Spleen (tissue), 11 donors: ENCODE results near the gene SLC29A3. TPM values are rescaled to one million over a fixed set of nuclear protein-coding genes. Genes with fewer than 3 reads are reported as not detected.

Source experiments
- DNase-seq: peaks from one replicate; pipeline ENCODE4 v3.0.0-alpha.2; 2020
- H3K27ac ChIP-seq, 8 donors: fragments of 200-600 bp; sonication (generic) in 7 of 8; 1 replicate in 4 of 8; 2 replicates in 4 of 8; pipeline versions ENCODE4 v1.5.0 to v1.8.0; 2016 to 2021; ENCODE audit warnings: inconsistent platforms in 4 of 8, mild to moderate bottlenecking in 4 of 8, moderate library complexity in 1 of 8
- H3K27me3 ChIP-seq, 7 donors: fragments of 200-600 bp; sonication (generic) in 6 of 7; replicated peaks in 1 of 7; 1 replicate in 4 of 7; 2 replicates in 3 of 7; pipeline versions ENCODE4 v1.5.0 to v1.8.0; 2016 to 2021; ENCODE audit warnings: inconsistent platforms in 3 of 7, mild to moderate bottlenecking in 1 of 7
- H3K36me3 ChIP-seq, 6 donors: fragments of 200-600 bp; sonication (generic) in 5 of 6; 1 replicate in 4 of 6; 2 replicates in 2 of 6; pipeline versions ENCODE4 v1.5.0 to v1.8.0; 2016 to 2021; ENCODE audit warnings: inconsistent platforms in 2 of 6
- H3K4me1 ChIP-seq, 6 donors: fragments of 200-600 bp; sonication (generic) in 5 of 6; 1 replicate in 3 of 6; 2 replicates in 3 of 6; pipeline versions ENCODE4 v1.5.0 to v1.8.0; 2016 to 2021; ENCODE audit warnings: inconsistent platforms in 3 of 6
- H3K4me3 ChIP-seq, 8 donors: fragments of 200-600 bp; sonication (generic) in 7 of 8; 1 replicate in 4 of 8; 2 replicates in 4 of 8; pipeline versions ENCODE4 v1.5.0 to v1.8.0; 2016 to 2021; ENCODE audit warnings: inconsistent platforms in 4 of 8, mild to moderate bottlenecking in 4 of 8, moderate library complexity in 2 of 8
- H3K9me3 ChIP-seq, 8 donors: fragments of 200-600 bp; sonication (generic) in 7 of 8; 1 replicate in 4 of 8; 2 replicates in 4 of 8; pipeline versions ENCODE4 v1.5.0 to v1.8.0; 2016 to 2021; ENCODE audit warnings: inconsistent platforms in 4 of 8
- POLR2A ChIP-seq, 3 donors: fragments of 450-650 bp; IDR thresholded peaks; one replicate each; pipeline ENCODE4 v1.5.1; 2017; ENCODE audit warnings: antibody characterized with exemption in 3 of 3, mild to moderate bottlenecking in 1 of 3
- POLR2AphosphoS5 ChIP-seq, 3 donors: sonication (generic); formaldehyde crosslinking; IDR thresholded peaks; one replicate each; pipeline ENCODE4 v1.5.1; 2017; ENCODE audit warnings: antibody characterized with exemption in 3 of 3
- WGBS, 5 donors: extraction: QIAGEN DNeasy Blood & Tissue Kit in 3 of 5; methylation state at CpG; one replicate each; pipeline versions ENCODE4 v1.1.5 to v1.1.7; 2013 to 2018; 5-methylcytosine and 5-hydroxymethylcytosine counted together
- intact Hi-C: fragments of 100-400 bp; cut with DNase I; formaldehyde crosslinking; loops from one replicate; pipeline ENCODE4 v1.15.0; 2023; ENCODE audit warnings: low total_unique reads
- polyA plus RNA-seq, 3 donors: library from polyadenylated mRNA; stranded (reverse); fragments of 200-250 nt; gene quantifications; one replicate each; pipeline ENCODE4 v1.2.1, GENCODE V29; 2013
- total RNA-seq, 7 donors: library from RNA; depleted of rRNA in 3 of 7; stranded (reverse); fragments of >200 nt in 3 of 7; fragmentation: NEBNext Ultra II Directional in 4 of 7; extraction: Animal tissue kit (Norgen Biotek cat#: 25700) in 4 of 7; gene quantifications; one replicate each; pipeline versions ENCODE4 v1.1.0 to v1.2.1, GENCODE V29; 2016 to 2021
- TF ChIP-seq, protein P1 (sequence below), 11 experiments: fragments of 200-600 bp in 7 of 11; fragments of 450-650 bp in 4 of 11; sonication (generic) in 4 of 11; IDR thresholded peaks in 8 of 11; conservative IDR thresholded peaks in 3 of 11; 1 replicate in 7 of 11; 2 replicates in 4 of 11; pipeline versions ENCODE4 v1.4.0 to v1.8.0; 2016 to 2021; ENCODE audit warnings: antibody characterized with exemption in 11 of 11, inconsistent platforms in 4 of 11, mild to moderate bottlenecking in 1 of 11
- donor health status: healthy with polysubstance abuse.
- donor health status: DM: no; HTN: no; CAD: no; lungs with moderate emphysema.
- donor health status: DM: no; HTN: no; CAD: no.
- donor health status: Bipolar disorder and iron deficiency.
- donor health status: healthy.
- donor health status: DM: no; HTN: no; CAD: no.
- donor health status: DM: yes; HTN: yes; CAD: no.

SLC29A3 gene
- total and polyA plus RNA-seq, 10 donors = 3.3 to 15.6 (median 7.7) TPM

GRCh38 chr10:71371750-71372166, 52.7 kb downstream of the SLC29A3 start:
- 19 to 38% (median 20%) methylated on average over 6 of the region's 6 CpGs for WGBS, 5 donors

DNA sequence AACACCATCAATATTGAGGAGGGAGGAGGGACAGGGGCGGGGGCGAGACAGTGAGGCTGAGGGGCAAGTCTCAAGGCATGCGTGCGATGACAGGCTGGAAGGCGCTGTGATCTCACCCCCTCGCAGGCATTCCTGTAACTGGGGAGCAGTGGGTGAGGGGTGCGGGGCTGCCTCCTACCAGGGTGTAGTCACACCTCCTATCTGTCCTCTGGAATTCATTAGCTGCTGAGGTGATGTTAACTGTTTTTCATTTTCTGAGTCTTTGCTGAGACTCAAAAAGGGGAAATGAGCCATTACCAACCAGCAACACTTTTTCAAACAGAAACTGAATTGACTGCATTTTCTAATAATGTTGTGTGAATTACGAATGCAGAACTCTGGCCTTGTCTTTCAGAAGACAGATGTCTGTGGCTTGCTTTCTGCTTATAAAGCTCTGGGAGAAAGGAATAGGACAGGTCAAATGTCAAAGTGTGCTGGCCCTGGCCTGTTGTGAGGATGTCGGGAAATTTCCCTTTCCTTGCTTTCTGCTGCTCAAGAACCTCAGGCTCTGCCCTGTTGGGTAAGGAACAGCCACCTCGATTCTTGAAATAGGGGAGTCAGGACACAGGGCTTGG, 53.9 kb downstream of the SLC29A3 start:
- Histone ChIP-seq H3K27ac (peak overlapping the region; percentile 48 to 86 (median 73)), H3K9me3 (no peaks in the 10 kb centered on the region), H3K4me1 (peaks cover 3 to 58% (median 37%) of the 10 kb centered on the region in 6 donors), H3K4me3 (no peak overlapping the region), H3K27me3 (no peaks in the 10 kb centered on the region), H3K36me3 (no peaks in the 10 kb centered on the region)
- WGBS, 5 donors = 61 to 76% (median 68%) methylated on average over 10 of the region's 10 CpGs
- TF ChIP-seq, protein P1, sequence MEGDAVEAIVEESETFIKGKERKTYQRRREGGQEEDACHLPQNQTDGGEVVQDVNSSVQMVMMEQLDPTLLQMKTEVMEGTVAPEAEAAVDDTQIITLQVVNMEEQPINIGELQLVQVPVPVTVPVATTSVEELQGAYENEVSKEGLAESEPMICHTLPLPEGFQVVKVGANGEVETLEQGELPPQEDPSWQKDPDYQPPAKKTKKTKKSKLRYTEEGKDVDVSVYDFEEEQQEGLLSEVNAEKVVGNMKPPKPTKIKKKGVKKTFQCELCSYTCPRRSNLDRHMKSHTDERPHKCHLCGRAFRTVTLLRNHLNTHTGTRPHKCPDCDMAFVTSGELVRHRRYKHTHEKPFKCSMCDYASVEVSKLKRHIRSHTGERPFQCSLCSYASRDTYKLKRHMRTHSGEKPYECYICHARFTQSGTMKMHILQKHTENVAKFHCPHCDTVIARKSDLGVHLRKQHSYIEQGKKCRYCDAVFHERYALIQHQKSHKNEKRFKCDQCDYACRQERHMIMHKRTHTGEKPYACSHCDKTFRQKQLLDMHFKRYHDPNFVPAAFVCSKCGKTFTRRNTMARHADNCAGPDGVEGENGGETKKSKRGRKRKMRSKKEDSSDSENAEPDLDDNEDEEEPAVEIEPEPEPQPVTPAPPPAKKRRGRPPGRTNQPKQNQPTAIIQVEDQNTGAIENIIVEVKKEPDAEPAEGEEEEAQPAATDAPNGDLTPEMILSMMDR (IDR thresholded peaks at IDR 0.05 in 8 of 11, conservative IDR thresholded peaks at IDR 0.05 in 3 of 11) = no peak
- TF ChIP-seq POLR2A (IDR thresholded peaks at IDR 0.05) = no peak
- no peak for TF ChIP-seq POLR2AphosphoS5 (IDR thresholded peaks at IDR 0.05)
- intact Hi-C loops = no loop called here
- DNase-seq = peak; percentile 83

More at GRCh38 chr10:71371750-71372166, 52.7 kb downstream of the SLC29A3 start:
- DNase-seq = no peak
- Histone ChIP-seq H3K27ac (peak overlapping the region in 6 of 8 donors; percentile 38 to 86 (median 79)), H3K27me3 (no peaks in the 10 kb centered on the region), H3K4me1 (peaks cover 0 to 55% (median 27%) of the 10 kb centered on the region in 6 donors), H3K9me3 (no peaks in the 10 kb centered on the region), H3K4me3 (no peak overlapping the region), H3K36me3 (no peaks in the 10 kb centered on the region)
- TF ChIP-seq POLR2A (IDR thresholded peaks at IDR 0.05) = no peak
- no peak for TF ChIP-seq POLR2AphosphoS5 (IDR thresholded peaks at IDR 0.05)
- TF ChIP-seq, protein P1 (IDR thresholded peaks at IDR 0.05 in 8 of 11, conservative IDR thresholded peaks at IDR 0.05 in 3 of 11) = no peak
- intact Hi-C loops = no loop called here

DNA sequence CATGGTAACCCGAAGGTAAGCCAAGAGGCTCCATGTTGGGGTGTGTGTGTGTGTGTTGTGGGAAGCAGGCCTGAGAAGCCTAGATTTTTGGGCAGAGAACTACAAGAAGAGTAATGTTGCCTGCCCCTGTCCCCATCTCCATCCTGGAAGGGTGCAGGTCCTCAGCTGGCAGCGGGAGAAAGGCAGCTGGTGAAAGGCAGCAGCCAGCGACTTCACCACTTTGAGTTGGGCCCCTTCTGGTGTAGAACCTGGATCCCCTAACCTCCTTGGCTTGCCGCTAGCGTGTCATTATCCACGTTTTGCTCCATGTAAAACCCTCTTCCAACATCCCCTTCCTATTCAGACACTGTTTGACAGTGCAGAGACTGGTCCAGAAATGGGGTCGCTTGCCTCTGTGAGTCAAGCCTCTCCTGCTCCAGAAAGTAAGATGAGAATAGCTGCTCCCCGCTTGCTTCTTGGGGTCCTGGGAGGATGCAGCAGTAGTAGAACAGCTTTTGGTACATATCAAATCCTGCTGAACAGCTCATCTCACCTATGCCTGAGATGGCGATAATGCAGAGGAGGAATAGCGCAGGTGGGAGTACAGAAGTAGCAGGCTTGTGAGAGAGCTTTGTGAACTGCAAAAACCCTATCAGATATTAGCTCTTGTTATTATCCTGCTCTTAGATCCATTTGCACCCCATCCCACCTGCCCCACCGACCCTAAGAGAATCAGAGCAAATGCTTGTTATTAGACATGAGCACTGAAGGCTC, 55.6 kb downstream of the SLC29A3 start:
- Histone ChIP-seq H3K9me3 (no peaks in the 10 kb centered on the region), H3K4me3 (no peak overlapping the region), H3K27ac (peak overlapping the region in 3 of 8 donors; percentile 77 to 86 (median 81)), H3K27me3 (no peaks in the 10 kb centered on the region), H3K36me3 (no peaks in the 10 kb centered on the region), H3K4me1 (peaks cover 3 to 70% (median 48%) of the 10 kb centered on the region in 6 donors)
- 80 to 93% (median 91%) methylated on average over 11 of the region's 11 CpGs for WGBS, 5 donors
- no peak for DNase-seq
- intact Hi-C loops = no loop called here
- TF ChIP-seq POLR2AphosphoS5 (IDR thresholded peaks at IDR 0.05) = no peak
- TF ChIP-seq, protein P1 (IDR thresholded peaks at IDR 0.05 in 8 of 11, conservative IDR thresholded peaks at IDR 0.05 in 3 of 11) = no peak
- no peak for TF ChIP-seq POLR2A (IDR thresholded peaks at IDR 0.05)

DNA sequence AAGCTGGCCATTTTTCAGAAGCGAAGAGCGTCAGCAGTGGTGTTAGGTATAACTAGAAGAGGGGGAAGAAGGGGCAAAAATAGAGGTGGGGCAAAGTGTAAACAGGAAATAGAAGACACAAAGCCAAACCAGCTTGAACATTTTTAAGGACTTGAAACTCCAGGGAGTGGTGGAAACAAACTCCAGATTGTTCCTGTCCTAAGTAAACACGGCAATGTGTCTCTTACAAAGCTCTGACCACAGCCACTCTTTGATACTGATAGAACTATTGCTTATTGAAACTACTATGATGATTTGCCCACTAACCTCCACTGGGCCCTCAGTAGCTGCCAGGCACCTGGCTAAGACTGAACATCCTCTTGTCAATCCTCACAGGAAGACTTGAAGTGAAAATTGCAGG, 56.9 kb downstream of the SLC29A3 start:
- H3K9me3 ChIP-seq = no peaks in the 10 kb centered on the region
- TF ChIP-seq POLR2A (IDR thresholded peaks at IDR 0.05) (no peak), POLR2AphosphoS5 (IDR thresholded peaks at IDR 0.05) (no peak)
- TF ChIP-seq, protein P1 (IDR thresholded peaks at IDR 0.05 in 8 of 11, conservative IDR thresholded peaks at IDR 0.05 in 3 of 11) = no peak
- no peaks in the 10 kb centered on the region for H3K36me3 ChIP-seq
- peak overlapping the region in 2 of 8 donors; percentile 92 to 93 for H3K27ac ChIP-seq
- WGBS, 5 donors = 54 to 65% (median 56%) methylated on average over 3 of the region's 3 CpGs
- DNase-seq = no peak
- intact Hi-C loops = no loop called here
- H3K27me3 ChIP-seq = no peaks in the 10 kb centered on the region
- H3K4me3 ChIP-seq = no peak overlapping the region
- peaks cover 3 to 69% (median 48%) of the 10 kb centered on the region in 6 donors for H3K4me1 ChIP-seq
